B cell (primary cell): ENCODE results near the gene RPL10.

Experiments used
- EZH2 ChIP-seq: IDR thresholded peaks from 2 replicates; pipeline ENCODE4 v1.6.1; 2012; ENCODE audit warnings: borderline replicate concordance, low read depth, mild to moderate bottlenecking, moderate library complexity, low read length; ENCODE audit not compliant: insufficient read depth, poor library complexity, severe bottlenecking
- TF ChIP-seq, protein P1 (sequence below): fragments of 200-600 bp; IDR thresholded peaks from one replicate; pipeline ENCODE4 v1.8.0; 2022; ENCODE audit warnings: antibody characterized with exemption, mild to moderate bottlenecking

DNA sequence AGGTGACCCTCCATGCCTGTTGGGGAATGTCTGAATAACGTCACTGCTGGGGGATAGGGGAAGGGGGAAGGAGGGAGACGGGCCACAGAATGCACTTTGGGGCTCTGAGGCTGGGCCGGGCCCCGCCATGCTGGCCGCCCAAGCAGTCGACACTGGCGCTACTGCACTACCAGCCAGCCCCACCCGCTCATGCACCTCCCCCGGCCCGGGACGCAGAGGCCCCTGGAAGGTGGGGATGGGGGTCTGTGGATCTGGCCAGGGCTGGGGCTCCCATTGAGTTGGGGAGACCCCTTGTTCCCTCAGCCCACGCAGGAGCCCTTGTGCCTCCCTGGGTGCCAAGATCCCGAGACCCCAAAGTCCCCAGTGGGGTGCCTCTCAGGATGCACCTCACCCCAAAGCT, 41.6 kb upstream of the RPL10 start:
- TF ChIP-seq, protein P1, sequence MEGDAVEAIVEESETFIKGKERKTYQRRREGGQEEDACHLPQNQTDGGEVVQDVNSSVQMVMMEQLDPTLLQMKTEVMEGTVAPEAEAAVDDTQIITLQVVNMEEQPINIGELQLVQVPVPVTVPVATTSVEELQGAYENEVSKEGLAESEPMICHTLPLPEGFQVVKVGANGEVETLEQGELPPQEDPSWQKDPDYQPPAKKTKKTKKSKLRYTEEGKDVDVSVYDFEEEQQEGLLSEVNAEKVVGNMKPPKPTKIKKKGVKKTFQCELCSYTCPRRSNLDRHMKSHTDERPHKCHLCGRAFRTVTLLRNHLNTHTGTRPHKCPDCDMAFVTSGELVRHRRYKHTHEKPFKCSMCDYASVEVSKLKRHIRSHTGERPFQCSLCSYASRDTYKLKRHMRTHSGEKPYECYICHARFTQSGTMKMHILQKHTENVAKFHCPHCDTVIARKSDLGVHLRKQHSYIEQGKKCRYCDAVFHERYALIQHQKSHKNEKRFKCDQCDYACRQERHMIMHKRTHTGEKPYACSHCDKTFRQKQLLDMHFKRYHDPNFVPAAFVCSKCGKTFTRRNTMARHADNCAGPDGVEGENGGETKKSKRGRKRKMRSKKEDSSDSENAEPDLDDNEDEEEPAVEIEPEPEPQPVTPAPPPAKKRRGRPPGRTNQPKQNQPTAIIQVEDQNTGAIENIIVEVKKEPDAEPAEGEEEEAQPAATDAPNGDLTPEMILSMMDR, result no peak
- no peak for TF ChIP-seq EZH2
